Medulla oblongata (tissue), 1 donor: ENCODE measurements around the gene SCN2A.
"Not testable (repeated sequence)": the region's sequence is repeated elsewhere in the genome, so short reads cannot be mapped to it uniquely, and the experiment has no call there.

Experiments
- DNase-seq: peaks from one replicate; pipeline ENCODE4 v3.0.0-alpha.2; 2015; ENCODE audit errors: extremely low spot score

Gene SCN2A

DNA sequence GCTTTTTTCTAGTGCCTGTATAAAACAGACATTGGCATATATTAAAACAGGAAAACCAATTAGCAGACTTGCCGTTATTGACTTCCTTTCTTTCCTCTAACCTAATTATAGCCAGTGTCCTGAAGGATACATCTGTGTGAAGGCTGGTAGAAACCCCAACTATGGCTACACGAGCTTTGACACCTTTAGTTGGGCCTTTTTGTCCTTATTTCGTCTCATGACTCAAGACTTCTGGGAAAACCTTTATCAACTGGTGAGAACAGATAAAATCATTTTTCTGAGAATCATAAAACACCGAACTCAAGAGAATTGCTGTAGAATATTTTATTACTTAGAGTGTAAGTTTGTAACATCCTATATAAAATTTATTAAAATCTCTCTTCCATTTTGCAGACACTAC is 74.3 kb downstream of the SCN2A start:
- DNase-seq = no peak

DNA sequence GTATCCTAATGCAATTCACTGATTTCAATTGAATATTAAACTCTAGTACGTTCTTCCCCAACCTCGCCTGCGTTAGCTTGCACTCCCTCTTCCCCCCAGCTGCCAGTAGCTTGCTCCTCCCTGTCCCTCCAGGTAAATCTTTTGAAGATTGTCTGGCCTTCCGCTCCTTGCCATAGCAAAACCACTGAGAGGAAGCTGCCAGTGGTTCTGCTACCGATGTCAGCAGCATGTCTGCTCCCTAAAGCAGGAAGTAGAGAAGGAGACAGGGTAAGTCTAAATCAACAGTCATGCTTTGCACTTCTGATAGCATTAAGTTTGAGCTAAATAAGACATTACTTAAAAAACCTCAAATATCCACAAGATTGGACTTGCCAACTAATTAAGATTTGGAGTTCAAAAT is 89.1 kb downstream of the SCN2A start:
- no peak for DNase-seq

GRCh38 chr2:165344276-165344675 is 105.1 kb downstream of the SCN2A start:
- DNase-seq = not testable (repeated sequence)

- no peak for DNase-seq
Measured at GRCh38 chr2:165348441-165348840, 109.2 kb downstream of the SCN2A start.

DNA sequence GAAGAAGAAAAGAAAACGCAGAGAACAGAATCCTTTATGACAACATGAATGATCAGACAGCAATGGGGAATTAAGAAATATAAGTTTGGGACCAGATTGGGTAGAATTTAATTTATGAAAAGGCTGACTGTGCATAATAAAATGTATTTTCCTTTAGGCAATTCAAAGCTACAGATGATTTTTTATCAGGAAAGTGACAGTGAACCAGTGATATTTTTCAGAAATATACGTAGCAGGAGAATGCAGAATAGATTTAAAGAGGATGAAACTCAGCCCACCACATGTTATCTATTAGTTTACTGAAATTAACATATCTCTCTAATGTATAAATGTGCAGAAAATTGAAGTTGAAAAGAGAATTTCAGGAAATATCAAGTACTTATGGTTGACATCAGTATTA is 110.0 kb downstream of the SCN2A start:
- no peak for DNase-seq

DNA sequence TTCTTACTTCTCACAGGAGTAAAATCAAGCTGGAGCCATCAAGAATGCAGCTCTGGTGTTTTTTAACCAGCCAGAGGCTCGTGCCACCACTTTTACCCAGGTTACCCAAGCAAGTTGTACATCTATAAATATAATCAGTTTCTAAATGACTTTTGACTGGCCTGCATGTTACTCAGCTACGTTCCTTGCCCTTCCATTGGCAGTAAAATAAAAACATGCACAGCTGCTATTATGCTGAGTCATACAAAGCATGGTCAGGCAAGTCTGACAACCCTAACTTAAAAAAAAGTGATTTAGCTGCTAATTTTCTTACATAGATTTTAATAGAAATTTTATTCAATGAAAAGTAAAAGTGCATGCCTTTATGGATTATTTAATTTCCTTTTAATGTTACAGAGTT is 118.5 kb downstream of the SCN2A start:
- DNase-seq = no peak

DNA sequence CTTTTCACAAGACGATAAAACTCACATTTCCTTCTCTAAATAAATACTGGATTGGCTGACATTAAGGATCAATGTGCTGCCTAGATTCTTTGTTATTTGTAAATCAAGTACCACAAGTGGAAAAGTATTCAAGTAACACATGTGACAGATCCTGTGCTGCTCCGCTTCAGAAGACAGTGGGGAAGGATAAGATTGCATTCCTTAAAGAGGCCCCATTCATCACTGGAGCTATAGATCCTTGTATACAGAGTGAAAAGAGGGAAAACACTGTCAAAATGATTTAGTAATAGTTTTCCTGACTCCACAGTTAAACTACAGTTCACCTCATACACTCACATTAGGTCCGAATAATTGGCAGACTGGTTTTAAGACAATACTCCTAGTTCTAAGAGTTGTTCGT is 122.3 kb downstream of the SCN2A start:
- no peak for DNase-seq

DNA sequence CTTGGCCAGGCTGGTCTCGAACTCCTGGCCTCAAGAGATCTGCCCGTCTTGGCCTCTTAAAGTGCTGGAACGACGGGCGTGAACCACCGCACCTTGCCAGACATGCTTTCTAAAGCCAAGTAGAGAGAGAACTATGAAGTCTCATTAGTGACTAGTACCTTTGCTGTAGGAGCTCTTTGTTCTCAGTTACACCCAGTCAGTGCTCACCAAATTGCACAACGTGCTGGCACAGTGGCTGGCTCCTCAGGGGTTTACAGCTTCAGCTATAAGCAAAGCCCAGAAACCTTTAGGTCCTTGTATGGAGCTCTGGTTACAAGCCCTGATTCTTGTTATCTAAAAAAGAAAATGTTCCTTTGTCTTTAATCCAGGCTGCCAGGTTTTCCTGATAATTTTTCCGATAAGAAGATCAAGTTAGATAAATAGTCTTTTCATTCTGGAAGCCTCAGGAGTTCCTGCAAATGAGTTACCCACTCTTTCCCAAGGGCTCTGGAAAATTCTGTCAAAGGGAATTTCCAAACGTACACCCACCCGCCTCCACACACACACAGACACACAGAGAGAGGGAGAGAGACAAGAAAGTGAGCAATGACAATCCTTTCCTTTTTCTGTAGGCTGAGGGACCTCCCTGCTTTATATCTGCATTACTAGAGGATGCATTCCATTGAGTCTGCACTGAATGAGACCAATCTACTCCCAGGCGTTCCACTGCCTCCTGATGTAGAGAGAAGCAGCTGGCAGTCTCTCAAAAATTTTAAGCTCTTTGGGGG is 130.1 kb downstream of the SCN2A start:
- no peak for DNase-seq

- DNase-seq = no peak
Measured at GRCh38 chr2:165369898-165370296, 130.7 kb downstream of the SCN2A start.

GRCh38 chr2:165371356-165371755 is 132.1 kb downstream of the SCN2A start:
- no peak for DNase-seq

DNA sequence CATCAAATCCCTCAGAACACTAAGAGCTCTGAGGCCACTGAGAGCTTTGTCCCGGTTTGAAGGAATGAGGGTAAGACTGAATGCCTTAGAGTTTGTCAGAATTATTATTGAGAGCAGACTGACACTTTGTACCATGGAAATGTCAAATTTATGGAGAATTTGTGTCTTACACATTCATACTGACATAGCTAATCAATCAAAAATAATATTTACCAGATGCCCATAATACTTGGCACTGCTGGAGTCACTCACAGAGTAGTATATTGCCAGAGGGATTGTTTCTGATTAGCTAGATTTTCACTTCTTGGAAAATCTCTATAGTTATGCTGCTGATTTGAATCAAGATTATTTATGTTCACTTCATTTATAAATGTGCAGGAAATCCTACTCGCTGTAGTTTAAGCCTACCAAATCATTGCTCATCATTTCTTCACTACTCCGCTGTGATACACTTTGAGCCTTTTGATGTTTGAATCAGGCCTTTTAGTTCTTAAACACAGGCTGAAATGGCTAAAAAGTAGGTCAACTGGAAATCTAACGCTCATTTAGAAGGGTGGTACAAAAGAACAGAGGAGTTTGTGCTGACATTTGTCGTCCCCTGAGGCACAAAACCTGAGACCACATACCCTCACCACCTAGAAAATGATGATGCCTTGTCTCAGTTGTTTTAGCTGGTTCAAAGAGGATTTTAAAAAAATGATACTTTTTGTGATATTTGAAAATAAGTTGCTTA is 134.2 kb downstream of the SCN2A start:
- DNase-seq = peak; percentile 11

GRCh38 chr2:165376571-165376975 is 137.4 kb downstream of the SCN2A start:
- DNase-seq = peak; percentile 32

- DNase-seq = no peak
Measured at GRCh38 chr2:165382362-165382761, 143.1 kb downstream of the SCN2A start.

- no peak for DNase-seq
Measured at GRCh38 chr2:165390875-165391274, 151.7 kb downstream of the SCN2A start.

GRCh38 chr2:165391791-165392190 is 152.6 kb downstream of the SCN2A start:
- DNase-seq = no peak

DNA sequence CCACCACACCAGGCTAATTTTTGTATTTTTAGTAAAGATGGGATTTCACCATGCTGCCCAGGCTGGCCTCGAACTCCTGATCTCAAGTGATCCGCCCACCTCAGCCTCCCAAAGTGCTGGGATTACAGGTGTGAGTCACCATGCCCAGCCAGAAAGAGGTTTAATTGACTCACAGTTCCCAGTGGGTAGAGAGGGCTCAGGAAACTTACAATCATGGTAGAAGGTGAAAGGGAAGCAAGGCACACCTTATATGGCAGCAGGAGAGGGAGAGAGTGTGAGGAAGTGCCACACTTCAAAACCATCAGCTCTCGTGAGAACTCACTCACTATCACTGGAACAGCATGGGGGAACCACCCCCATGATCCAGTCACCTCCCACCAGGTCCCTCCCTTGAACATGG is 159.4 kb downstream of the SCN2A start:
- not testable (repeated sequence) for DNase-seq

- DNase-seq = peak; percentile 85
Measured at GRCh38 chr2:165401285-165401852, 162.2 kb downstream of the SCN2A start.

DNA sequence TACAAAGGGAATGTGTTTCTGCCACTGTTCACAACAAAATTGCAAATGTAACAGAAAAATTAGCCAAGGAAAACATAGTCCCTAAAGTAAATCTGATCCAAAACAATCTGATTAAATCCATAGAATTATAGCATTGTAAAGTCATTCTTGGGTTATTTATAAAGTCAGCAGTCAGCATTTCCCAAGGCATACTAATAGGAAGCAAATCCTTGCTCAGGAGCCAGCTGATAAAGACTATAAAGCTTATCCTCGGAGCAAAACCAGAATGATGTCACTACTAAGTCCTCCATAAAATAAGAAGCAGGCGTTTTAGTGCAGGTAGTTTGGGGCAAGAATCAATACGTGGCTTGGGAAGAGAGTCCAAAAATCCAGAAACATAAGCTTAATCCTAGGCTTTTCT is 162.9 kb downstream of the SCN2A start:
- DNase-seq = no peak

GRCh38 chr2:165406173-165406572 is 167.0 kb downstream of the SCN2A start:
- DNase-seq = no peak

DNA sequence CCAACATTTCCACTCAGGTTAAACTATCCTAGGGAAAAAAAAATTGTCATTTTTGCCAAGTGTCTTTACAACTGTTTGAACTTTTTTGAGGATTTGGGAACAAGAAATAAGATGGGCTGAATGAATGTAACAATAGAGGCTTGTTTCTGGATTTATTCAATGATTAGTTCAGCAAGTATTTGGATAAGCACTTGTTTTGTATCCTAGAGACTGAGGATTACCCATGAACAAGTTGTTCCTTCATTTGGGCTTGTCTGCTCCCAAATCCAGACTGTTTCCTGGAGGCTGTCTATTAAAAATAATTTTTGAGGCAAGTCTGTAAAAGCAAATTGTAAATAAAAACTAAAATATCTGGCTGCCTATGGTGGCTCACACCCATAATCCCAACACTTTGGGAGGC is 168.3 kb downstream of the SCN2A start:
- DNase-seq = peak; percentile 36

GRCh38 chr2:165408186-165408585 is 169.0 kb downstream of the SCN2A start:
- DNase-seq = no peak

DNA sequence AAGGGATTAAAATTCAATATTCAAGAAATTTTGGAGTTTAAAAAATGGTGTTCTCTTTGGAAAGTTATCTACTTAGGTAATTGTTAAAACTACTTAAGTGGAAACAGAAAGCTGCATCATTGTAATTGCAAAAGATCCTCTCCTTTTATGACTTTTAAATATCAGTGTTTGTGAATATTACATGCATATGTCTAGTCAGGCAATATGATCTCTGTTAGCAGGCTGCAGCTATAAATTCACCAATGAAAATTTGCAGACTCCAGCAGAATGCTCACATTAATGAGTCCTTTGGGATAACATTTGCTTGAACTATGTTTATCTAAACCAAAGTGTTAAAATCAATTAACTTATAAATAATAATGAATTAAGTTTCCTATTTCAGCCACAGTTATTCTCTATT is 171.1 kb downstream of the SCN2A start:
- no peak for DNase-seq

DNA sequence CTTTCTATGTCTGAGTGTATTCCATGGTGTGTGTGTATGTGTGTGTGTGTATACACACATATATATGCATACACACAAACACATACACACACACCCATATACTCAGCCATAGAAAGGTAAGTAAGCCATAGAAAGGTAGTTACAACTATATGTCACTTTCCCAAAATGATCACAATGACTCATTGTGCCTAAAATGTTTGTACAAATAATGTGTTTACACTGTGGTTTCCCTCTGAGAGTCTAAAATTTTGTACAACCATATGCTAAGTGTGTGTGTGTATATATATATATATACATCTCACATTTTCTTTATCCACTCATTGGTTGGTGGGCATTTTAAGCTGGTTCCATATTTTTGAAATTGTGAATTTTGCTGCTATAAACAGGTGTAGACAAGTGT is 175.0 kb downstream of the SCN2A start:
- no peak for DNase-seq
